SJSA1 (cell line): Measurements from ENCODE around the gene MVP. TPM values are rescaled to one million over a fixed set of nuclear protein-coding genes. Genes with fewer than 3 reads are reported as not detected.
"Not testable (repeated sequence)": the region's sequence is repeated elsewhere in the genome, so short reads cannot be mapped to it uniquely, and the experiment has no call there.

Source experiments
- DNase-seq, 2 experiments: peaks; one replicate each; pipeline ENCODE4 v3.0.0-alpha.2; 2015 to 2020; ENCODE audit warnings: low spot score in 2 of 2, low read depth in 1 of 2
- H3K27ac ChIP-seq: fragments of 250-450 bp; sonication (Bioruptor Pico); 2 replicates; pipeline ENCODE4 v1.5.1; 2020; ENCODE audit warnings: mild to moderate bottlenecking, moderate library complexity
- H3K27me3 ChIP-seq: fragments of 250-450 bp; sonication (Bioruptor Pico); replicated peaks from 2 replicates; pipeline ENCODE4 v1.5.1; 2020; ENCODE audit warnings: mild to moderate bottlenecking, moderate library complexity
- H3K36me3 ChIP-seq: fragments of 250-450 bp; sonication (Bioruptor Pico); 2 replicates; pipeline ENCODE4 v1.5.1; 2020; ENCODE audit warnings: mild to moderate bottlenecking
- H3K4me1 ChIP-seq: fragments of 250-450 bp; sonication (Bioruptor Pico); replicated peaks from 2 replicates; pipeline ENCODE4 v1.6.1; 2021; ENCODE audit warnings: mild to moderate bottlenecking
- H3K4me3 ChIP-seq: fragments of 250-450 bp; sonication (Bioruptor Pico); 2 replicates; pipeline ENCODE4 v1.5.1; 2020; ENCODE audit warnings: mild to moderate bottlenecking
- H3K9me3 ChIP-seq: fragments of 250-450 bp; sonication (Bioruptor Pico); replicated peaks from 2 replicates; pipeline ENCODE4 v1.5.1; 2020; ENCODE audit warnings: mild to moderate bottlenecking
- total RNA-seq: library from RNA; depleted of rRNA; stranded (reverse); fragments of >200 nt; shearing (Covaris generic); gene quantifications from 2 replicates; pipeline ENCODE4 v1.2.3, GENCODE V29; 2014; rRNA removed

The MVP gene
- total RNA-seq = 138 and 149 TPM in 2 replicates

DNA sequence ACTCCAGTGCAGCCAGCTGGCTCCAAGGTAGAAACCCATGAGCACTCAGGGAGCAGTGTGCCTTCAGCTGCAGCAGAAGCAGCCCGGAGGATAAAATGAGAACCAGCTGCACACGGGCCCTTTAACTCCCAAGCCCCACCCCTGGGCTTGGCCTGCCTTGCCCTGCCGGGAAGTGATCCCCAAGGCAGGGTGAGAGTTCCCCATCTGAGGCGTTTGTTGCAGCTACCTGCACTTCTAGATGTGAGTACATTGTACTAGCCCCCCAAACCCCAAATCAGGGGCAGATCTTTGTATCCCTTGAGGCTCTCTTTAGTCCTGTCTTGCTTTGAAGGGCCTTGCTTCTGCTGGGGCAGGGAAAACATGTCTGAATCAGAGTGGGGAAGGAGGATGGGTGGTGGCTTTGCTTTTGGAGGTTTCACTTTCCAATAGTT is at the start of gene MVP:
Gene MVP (plus strand): TSS at position 192 of the 431 bp plus-strand sequence. CDS start 10,088 bp downstream, outside the sequence.
- Histone ChIP-seq H3K27me3 (no peaks in the 10 kb centered on the region), H3K27ac (peak within 1 kb of the TSS; percentile 67), H3K9me3 (no peaks in the 10 kb centered on the region), H3K4me3 (peak within 1 kb of the TSS; percentile 46), H3K4me1 (peaks cover 79% of the 10 kb centered on the region), H3K36me3 (peaks cover 37% of the 10 kb centered on the region)
- peak; percentile 52 to 58 for DNase-seq

- DNase-seq, H3K27ac ChIP-seq, H3K4me3 ChIP-seq, H3K27me3 ChIP-seq, H3K4me1 ChIP-seq, H3K36me3 ChIP-seq, H3K9me3 ChIP-seq: not testable (repeated sequence)
Observed at GRCh38 chr16:29772330-29772729, 47.9 kb upstream of the MVP start.

DNA sequence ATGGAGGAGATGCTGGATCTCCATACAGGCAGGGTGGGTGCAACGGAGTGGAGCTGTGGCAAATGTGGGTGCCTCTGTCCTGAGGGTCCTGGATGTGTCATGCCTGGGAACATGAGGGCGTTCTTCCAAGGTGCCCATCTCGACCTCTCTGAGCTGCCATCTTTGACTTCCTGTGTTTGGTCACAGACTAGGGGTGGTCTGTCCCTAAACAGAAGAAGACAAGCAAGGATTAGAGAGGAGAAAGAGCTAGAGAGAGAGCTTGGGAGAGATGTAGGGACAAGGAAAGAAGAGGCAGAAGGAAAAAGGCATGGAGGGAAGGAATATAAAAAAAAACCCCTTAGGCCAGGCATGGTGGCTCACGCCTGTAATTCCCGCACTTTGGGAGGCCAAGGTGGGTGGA is 45.5 kb upstream of the MVP start:
- no peak for DNase-seq

GRCh38 chr16:29775742-29776408 is 44.4 kb upstream of the MVP start:
- no peak for DNase-seq

More for the DNA sequence above, 45.5 kb upstream of the MVP start:
- Histone ChIP-seq H3K36me3 (no peaks in the 10 kb centered on the region), H3K9me3 (no peaks in the 10 kb centered on the region), H3K27ac (no peak overlapping the region), H3K4me3 (no peak overlapping the region), H3K27me3 (no peaks in the 10 kb centered on the region), H3K4me1 (peaks cover 7% of the 10 kb centered on the region)

GRCh38 chr16:29777576-29778350 is 42.5 kb upstream of the MVP start, which contains the start of gene ZG16:
Gene ZG16 (plus strand): TSS chr16:29778256. CDS start chr16:29779267, 1,011 bp downstream.
- H3K4me1 ChIP-seq = peaks cover 8% of the 10 kb centered on the region
- H3K36me3 ChIP-seq = no peaks in the 10 kb centered on the region
- no peaks in the 10 kb centered on the region for H3K9me3 ChIP-seq
- DNase-seq = no peak
- H3K4me3 ChIP-seq = no peak within 1 kb of the TSS
- no peaks in the 10 kb centered on the region for H3K27me3 ChIP-seq
- no peak within 1 kb of the TSS for H3K27ac ChIP-seq

More at GRCh38 chr16:29775742-29776408, 44.4 kb upstream of the MVP start:
- Histone ChIP-seq H3K27ac (no peak overlapping the region), H3K27me3 (no peaks in the 10 kb centered on the region), H3K4me1 (peaks cover 8% of the 10 kb centered on the region), H3K4me3 (no peak overlapping the region), H3K9me3 (no peaks in the 10 kb centered on the region), H3K36me3 (no peaks in the 10 kb centered on the region)

DNA sequence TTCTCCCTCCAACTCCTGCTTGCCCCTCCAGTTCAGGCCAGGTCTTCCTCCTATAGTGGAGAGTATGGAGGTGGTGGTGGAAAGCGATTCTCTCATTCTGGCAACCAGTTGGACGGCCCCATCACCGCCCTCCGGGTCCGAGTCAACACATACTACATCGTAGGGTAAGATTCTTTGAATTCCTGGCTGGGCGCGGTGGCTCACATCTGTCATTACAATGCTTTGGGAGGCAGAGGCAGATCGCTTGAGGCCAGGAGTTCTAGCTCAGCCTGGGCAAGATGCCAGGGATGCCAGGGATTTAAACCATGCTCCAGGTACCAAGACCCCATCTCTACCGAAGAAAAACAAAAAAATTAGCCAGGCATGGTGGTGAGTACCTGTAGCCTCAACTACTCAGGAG is 40.8 kb upstream of the MVP start:
- no peak overlapping the region for H3K27ac ChIP-seq
- H3K9me3 ChIP-seq = no peaks in the 10 kb centered on the region
- H3K4me3 ChIP-seq = no peak overlapping the region
- peaks cover 8% of the 10 kb centered on the region for H3K4me1 ChIP-seq
- peak in 1 of 2 experiments; percentile 57 for DNase-seq
- H3K36me3 ChIP-seq = no peaks in the 10 kb centered on the region
- H3K27me3 ChIP-seq = no peaks in the 10 kb centered on the region

- H3K27me3 ChIP-seq, H3K4me1 ChIP-seq, H3K4me3 ChIP-seq, DNase-seq, H3K27ac ChIP-seq, H3K36me3 ChIP-seq, H3K9me3 ChIP-seq: not testable (repeated sequence)
Observed at GRCh38 chr16:29783094-29783953, 36.9 kb upstream of the MVP start.

DNA sequence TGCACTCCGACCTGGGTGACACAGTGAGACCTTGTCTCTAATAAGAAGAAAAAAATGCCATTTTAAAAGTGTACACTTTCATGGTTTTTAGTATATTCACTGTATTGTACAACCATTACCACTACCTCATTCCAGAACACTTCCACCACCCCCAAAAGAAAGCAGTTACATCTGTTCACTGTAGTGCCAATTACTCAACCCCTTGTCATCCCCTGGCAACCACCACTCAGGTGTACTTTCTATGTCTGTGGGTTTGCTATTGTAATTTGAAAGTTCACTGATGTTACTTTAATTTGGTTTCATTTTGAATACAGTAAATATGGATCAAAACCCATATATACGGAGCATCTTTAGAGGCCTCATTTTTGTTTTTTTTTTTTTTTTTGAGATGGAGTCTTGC is 36.1 kb upstream of the MVP start:
- H3K27ac ChIP-seq = no peak overlapping the region
- no peak overlapping the region for H3K4me3 ChIP-seq
- H3K4me1 ChIP-seq = peaks cover 6% of the 10 kb centered on the region
- H3K27me3 ChIP-seq = no peaks in the 10 kb centered on the region
- H3K9me3 ChIP-seq = no peaks in the 10 kb centered on the region
- no peak for DNase-seq
- no peaks in the 10 kb centered on the region for H3K36me3 ChIP-seq

DNA sequence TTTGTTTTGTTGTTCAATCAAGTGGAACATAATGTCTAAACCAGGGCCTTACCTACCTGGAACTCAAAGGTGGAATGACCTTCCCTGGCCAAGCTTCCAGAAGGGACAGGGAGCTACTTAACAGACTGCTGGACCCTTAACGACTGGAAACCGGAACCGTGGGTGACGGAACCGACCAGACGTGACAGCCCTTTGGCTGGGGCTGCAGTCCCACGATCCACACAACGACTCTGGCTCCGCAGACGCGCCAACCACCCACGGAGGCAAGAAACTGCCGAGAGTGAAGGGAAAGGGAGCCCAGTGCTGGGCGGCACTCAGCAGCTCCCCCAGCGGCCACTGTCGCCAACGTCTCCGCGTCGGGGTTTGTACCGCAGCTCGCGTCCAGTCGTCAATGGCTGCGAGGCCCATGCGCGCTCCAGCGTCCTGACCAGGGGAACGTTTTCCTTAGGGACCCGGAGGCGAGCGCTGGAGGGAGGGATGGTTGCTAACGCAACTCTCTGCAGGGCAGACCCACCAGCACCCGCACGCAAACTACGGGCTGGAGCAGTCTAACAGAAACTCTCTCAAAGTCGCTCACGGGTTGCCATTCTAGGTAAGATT is 35.3 kb upstream of the MVP start:
- no peak overlapping the region for H3K27ac ChIP-seq
- peak; percentile 40 to 67 for DNase-seq
- H3K27me3 ChIP-seq = no peaks in the 10 kb centered on the region
- no peak overlapping the region for H3K4me3 ChIP-seq
- H3K4me1 ChIP-seq = peaks cover 4% of the 10 kb centered on the region
- H3K36me3 ChIP-seq = no peaks in the 10 kb centered on the region
- no peaks in the 10 kb centered on the region for H3K9me3 ChIP-seq

- Histone ChIP-seq H3K36me3 (peaks cover 16% of the 10 kb centered on the region), H3K4me1 (peaks cover 15% of the 10 kb centered on the region)
- H3K9me3 ChIP-seq, H3K27me3 ChIP-seq, DNase-seq, H3K27ac ChIP-seq, H3K4me3 ChIP-seq: not testable (repeated sequence)
Observed at GRCh38 chr16:29787155-29787554, 33.1 kb upstream of the MVP start.

- H3K27me3 ChIP-seq = no peaks in the 10 kb centered on the region
- H3K27ac ChIP-seq = peak overlapping the region; percentile 43
- peaks cover 41% of the 10 kb centered on the region for H3K36me3 ChIP-seq
- 0 out of 2 replicates have a peak, but pooled peaks cover 7% of the 10 kb centered on the region for H3K9me3 ChIP-seq
- peaks cover 19% of the 10 kb centered on the region for H3K4me1 ChIP-seq
- no peak for DNase-seq
- peak overlapping the region; percentile 85 for H3K4me3 ChIP-seq
Observed at GRCh38 chr16:29789775-29790182, 30.5 kb upstream of the MVP start.

GRCh38 chr16:29790183-29790948 is 29.9 kb upstream of the MVP start, which contains the start of gene KIF22:
Gene KIF22 (plus strand): TSS chr16:29790751. CDS start chr16:29790760, 9 bp downstream.
- peak within 1 kb of the TSS; percentile 85 for H3K4me3 ChIP-seq
- peak within 1 kb of the TSS; percentile 79 for H3K27ac ChIP-seq
- H3K4me1 ChIP-seq = peaks cover 19% of the 10 kb centered on the region
- H3K36me3 ChIP-seq = peaks cover 47% of the 10 kb centered on the region
- H3K27me3 ChIP-seq = no peaks in the 10 kb centered on the region
- H3K9me3 ChIP-seq = 0 out of 2 replicates have a peak, but pooled peaks cover 7% of the 10 kb centered on the region
- DNase-seq = peak; percentile 99
